ENCODE measurements around the gene HSD17B2. TPM values are rescaled to one million over a fixed set of nuclear protein-coding genes. Genes with fewer than 3 reads are reported as not detected.

The HSD17B2 gene
- total RNA-seq, 1 experiment from 2014 or later = not detected

- Histone ChIP-seq H3K79me2 (ENCODE audit: insufficient read depth, low read length) (peaks cover 4% of the 10 kb centered on the region; the same call in 1 of the 2 replicates), H4K20me1 (ENCODE audit: insufficient read depth) (no peaks in the 10 kb centered on the region), H3K4me1 (ENCODE audit: control insufficient read depth in 1 of 2, insufficient read depth in 2 of 2, low read length in 2 of 2) (peaks cover 0 to 2% of the 10 kb centered on the region in 2 experiments; a peak in 2 of 4 replicates), H3K9me2 (ENCODE audit: insufficient read depth) (no peaks in the 10 kb centered on the region), H2AFZ (ENCODE audit: low read depth, low read length, poor library complexity, severe bottlenecking) (no peak overlapping the region), H3K4me3 (replicated peaks in 1 of 2; ENCODE audit: low read depth in 1 of 2, low read length in 2 of 2) (no peak overlapping the region), H3K9me3 (ENCODE audit: control insufficient read depth in 1 of 2, insufficient read depth in 1 of 2, low read depth in 1 of 2, low read length in 2 of 2) (peaks cover 6 to 8% of the 10 kb centered on the region in 2 experiments; a peak in 2 of 4 replicates), H3K36me3 (ENCODE audit: control insufficient read depth in 1 of 2, insufficient read depth in 2 of 2, low read length in 2 of 2) (peaks cover 13 to 20% of the 10 kb centered on the region in 2 experiments; a peak in 3 of 4 replicates), H3K9ac (ENCODE audit: low read length) (no peak overlapping the region), H3K27me3 (ENCODE audit: insufficient read depth, low read length) (no peaks in the 10 kb centered on the region), H3K4me2 (ENCODE audit: low read length) (no peak overlapping the region), H3K27ac (ENCODE audit: low read depth, low read length) (no peak overlapping the region)
- BruUV-seq (replicated peaks) = no TSS peak
- DNase-seq (ENCODE audit: low read depth, low spot score) (no peak), ATAC-seq (no peak)
- POLR2A ChIA-PET = no interaction called here
- CTCF ChIA-PET = no interaction called here
- RAD21 ChIA-PET (ENCODE audit: low non-redundant PET in 1 of 2, low total read pairs in 2 of 2, uncharacterized antibody in 2 of 2, unreplicated experiment in 2 of 2) = no interaction called here
- intact Hi-C loops (cut with micrococcal nuclease) = no loop called here
- TF ChIP-seq RAD21 (IDR thresholded peaks at IDR 0.05; ENCODE audit: low read depth) = no peak
- TF ChIP-seq, protein P1, sequence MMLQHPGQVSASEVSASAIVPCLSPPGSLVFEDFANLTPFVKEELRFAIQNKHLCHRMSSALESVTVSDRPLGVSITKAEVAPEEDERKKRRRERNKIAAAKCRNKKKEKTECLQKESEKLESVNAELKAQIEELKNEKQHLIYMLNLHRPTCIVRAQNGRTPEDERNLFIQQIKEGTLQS (IDR thresholded peaks at IDR 0.05) = no peak
- no peak for TF ChIP-seq SP1 (IDR thresholded peaks at IDR 0.05; ENCODE audit: low read depth)
- TF ChIP-seq POLR2AphosphoS5 (IDR thresholded peaks at IDR 0.05; ENCODE audit: low read depth, low read length) = no peak
These were observed 29.8 kb upstream of the HSD17B2 start for GRCh38 chr16:82005027-82005830.

DNA sequence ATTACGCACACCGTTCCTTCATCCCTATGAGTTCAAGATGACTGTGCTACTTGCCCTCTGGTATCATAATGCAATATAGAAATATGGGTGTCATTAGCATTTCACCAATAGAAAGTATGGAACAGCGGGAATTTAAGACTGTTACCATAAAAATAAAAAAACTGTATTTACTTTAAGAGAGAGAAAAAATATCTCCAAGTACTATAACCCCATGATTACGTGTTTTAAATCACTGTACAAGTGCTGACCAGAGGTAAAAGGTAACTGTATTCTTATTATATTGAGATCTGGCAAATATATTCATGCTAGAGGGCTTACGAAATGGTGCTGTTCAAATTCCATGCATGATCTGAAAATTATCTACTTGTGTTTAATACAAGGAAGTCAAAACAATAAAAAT lies 29.0 kb upstream of the HSD17B2 start:
- RAD21 ChIA-PET (ENCODE audit: low non-redundant PET in 1 of 2, low total read pairs in 2 of 2, uncharacterized antibody in 2 of 2, unreplicated experiment in 2 of 2) = no interaction called here
- peaks cover 11% of the 10 kb centered on the region; the same call in 1 of the 2 replicates for H3K79me2 ChIP-seq (ENCODE audit: insufficient read depth, low read length)
- H3K27ac ChIP-seq (ENCODE audit: low read depth, low read length) = no peak overlapping the region
- CTCF ChIA-PET = no interaction called here
- POLR2A ChIA-PET = no interaction called here
- H3K9me2 ChIP-seq (ENCODE audit: insufficient read depth) = no peaks in the 10 kb centered on the region
- H3K9me3 ChIP-seq (ENCODE audit: control insufficient read depth in 1 of 2, insufficient read depth in 1 of 2, low read depth in 1 of 2, low read length in 2 of 2) = peaks cover 6 to 8% of the 10 kb centered on the region in 2 experiments; a peak in 2 of 4 replicates
- H3K4me1 ChIP-seq (ENCODE audit: control insufficient read depth in 1 of 2, insufficient read depth in 2 of 2, low read length in 2 of 2) = peaks cover 0 to 8% of the 10 kb centered on the region in 2 experiments; a peak in 2 of 4 replicates
- no peak overlapping the region for H2AFZ ChIP-seq (ENCODE audit: low read depth, low read length, poor library complexity, severe bottlenecking)
- H3K4me2 ChIP-seq (ENCODE audit: low read length) = no peak overlapping the region
- H4K20me1 ChIP-seq (ENCODE audit: insufficient read depth) = no peaks in the 10 kb centered on the region
- no peaks in the 10 kb centered on the region for H3K27me3 ChIP-seq (ENCODE audit: insufficient read depth, low read length)
- no peak overlapping the region for H3K4me3 ChIP-seq (replicated peaks in 1 of 2; ENCODE audit: low read depth in 1 of 2, low read length in 2 of 2)
- no peak for DNase-seq (ENCODE audit: low read depth, low spot score)
- intact Hi-C loops (cut with micrococcal nuclease) = no loop called here
- no TSS peak for BruUV-seq (replicated peaks)
- H3K36me3 ChIP-seq (ENCODE audit: control insufficient read depth in 1 of 2, insufficient read depth in 2 of 2, low read length in 2 of 2) = peaks cover 5 to 14% of the 10 kb centered on the region in 2 experiments; a peak in 3 of 4 replicates
- no peak for ATAC-seq
- H3K9ac ChIP-seq (ENCODE audit: low read length) = no peak overlapping the region
- TF ChIP-seq SIN3A (IDR thresholded peaks at IDR 0.05; ENCODE audit: low read depth) (no peak), ELF1 (IDR thresholded peaks at IDR 0.05; ENCODE audit: borderline replicate concordance, low read depth) (no peak), SRF (IDR thresholded peaks at IDR 0.05; ENCODE audit: low read depth) (no peak), JUND (IDR thresholded peaks at IDR 0.05) (no peak), YY1 (IDR thresholded peaks at IDR 0.05; ENCODE audit: extremely low read depth, insufficient replicate concordance, low read depth, low read length) (no peak), FOSL1 (IDR thresholded peaks at IDR 0.05; ENCODE audit: low read depth) (no peak), ZNF274 (IDR thresholded peaks at IDR 0.05; ENCODE audit: low read depth, low read length) (no peak), EZH2phosphoT487 (IDR thresholded peaks at IDR 0.05; ENCODE audit: borderline replicate concordance) (no peak), POLR2AphosphoS5 (IDR thresholded peaks at IDR 0.05; ENCODE audit: low read depth, low read length) (no peak), RAD21 (IDR thresholded peaks at IDR 0.05; ENCODE audit: low read depth) (no peak), ZFX (IDR thresholded peaks at IDR 0.05) (no peak), TCF7L2 (IDR thresholded peaks at IDR 0.05; ENCODE audit: borderline replicate concordance, extremely low read depth, insufficient read depth, insufficient read length) (no peak)
- TF ChIP-seq, protein P2, sequence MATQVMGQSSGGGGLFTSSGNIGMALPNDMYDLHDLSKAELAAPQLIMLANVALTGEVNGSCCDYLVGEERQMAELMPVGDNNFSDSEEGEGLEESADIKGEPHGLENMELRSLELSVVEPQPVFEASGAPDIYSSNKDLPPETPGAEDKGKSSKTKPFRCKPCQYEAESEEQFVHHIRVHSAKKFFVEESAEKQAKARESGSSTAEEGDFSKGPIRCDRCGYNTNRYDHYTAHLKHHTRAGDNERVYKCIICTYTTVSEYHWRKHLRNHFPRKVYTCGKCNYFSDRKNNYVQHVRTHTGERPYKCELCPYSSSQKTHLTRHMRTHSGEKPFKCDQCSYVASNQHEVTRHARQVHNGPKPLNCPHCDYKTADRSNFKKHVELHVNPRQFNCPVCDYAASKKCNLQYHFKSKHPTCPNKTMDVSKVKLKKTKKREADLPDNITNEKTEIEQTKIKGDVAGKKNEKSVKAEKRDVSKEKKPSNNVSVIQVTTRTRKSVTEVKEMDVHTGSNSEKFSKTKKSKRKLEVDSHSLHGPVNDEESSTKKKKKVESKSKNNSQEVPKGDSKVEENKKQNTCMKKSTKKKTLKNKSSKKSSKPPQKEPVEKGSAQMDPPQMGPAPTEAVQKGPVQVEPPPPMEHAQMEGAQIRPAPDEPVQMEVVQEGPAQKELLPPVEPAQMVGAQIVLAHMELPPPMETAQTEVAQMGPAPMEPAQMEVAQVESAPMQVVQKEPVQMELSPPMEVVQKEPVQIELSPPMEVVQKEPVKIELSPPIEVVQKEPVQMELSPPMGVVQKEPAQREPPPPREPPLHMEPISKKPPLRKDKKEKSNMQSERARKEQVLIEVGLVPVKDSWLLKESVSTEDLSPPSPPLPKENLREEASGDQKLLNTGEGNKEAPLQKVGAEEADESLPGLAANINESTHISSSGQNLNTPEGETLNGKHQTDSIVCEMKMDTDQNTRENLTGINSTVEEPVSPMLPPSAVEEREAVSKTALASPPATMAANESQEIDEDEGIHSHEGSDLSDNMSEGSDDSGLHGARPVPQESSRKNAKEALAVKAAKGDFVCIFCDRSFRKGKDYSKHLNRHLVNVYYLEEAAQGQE (IDR thresholded peaks at IDR 0.05; ENCODE audit: low read depth) = no peak
